ENCODE data around the gene LIMA1.
"Not testable (repeated sequence)": the region's sequence is repeated elsewhere in the genome, so short reads cannot be mapped to it uniquely, and the experiment has no call there.

The LIMA1 gene

GRCh38 chr12:50247665-50248064 lies 35.7 kb downstream of the LIMA1 start:
- not testable (repeated sequence) for DNase-seq (ENCODE audit: low read depth)

- no peak for DNase-seq (ENCODE audit: low read depth)
Measured at GRCh38 chr12:50246873-50247612, 36.3 kb downstream of the LIMA1 start.

- DNase-seq (ENCODE audit: low read depth) = no peak
Measured at GRCh38 chr12:50246197-50246865, 37.0 kb downstream of the LIMA1 start.

GRCh38 chr12:50243507-50243906 lies 39.8 kb downstream of the LIMA1 start:
- DNase-seq (ENCODE audit: low read depth) = no peak

GRCh38 chr12:50242751-50243191 lies 40.5 kb downstream of the LIMA1 start:
- DNase-seq (ENCODE audit: low read depth) = no peak

GRCh38 chr12:50241178-50241577 lies 42.1 kb downstream of the LIMA1 start:
- no peak for DNase-seq (ENCODE audit: low read depth)

GRCh38 chr12:50240792-50241114 lies 42.6 kb downstream of the LIMA1 start:
- DNase-seq (ENCODE audit: low read depth) = no peak

- DNase-seq (ENCODE audit: low read depth) = no peak
Measured at GRCh38 chr12:50240096-50240791, 43.1 kb downstream of the LIMA1 start.

- DNase-seq (ENCODE audit: low read depth) = no peak
Measured at GRCh38 chr12:50239355-50239891, 43.9 kb downstream of the LIMA1 start.

GRCh38 chr12:50234347-50234746 lies 49.0 kb downstream of the LIMA1 start:
- no peak for DNase-seq (ENCODE audit: low read depth)

- DNase-seq (ENCODE audit: low read depth) = no peak
Measured at GRCh38 chr12:50232771-50233209, 50.5 kb downstream of the LIMA1 start.

- DNase-seq (ENCODE audit: low read depth) = no peak
Measured at GRCh38 chr12:50232206-50232605, 51.1 kb downstream of the LIMA1 start.

- no peak for DNase-seq (ENCODE audit: low read depth)
Measured at GRCh38 chr12:50231346-50231745, 52.0 kb downstream of the LIMA1 start.

- DNase-seq (ENCODE audit: low read depth) = no peak
Measured at GRCh38 chr12:50230217-50230616, 53.1 kb downstream of the LIMA1 start.

- peak; percentile 15 for DNase-seq (ENCODE audit: low read depth)
Measured at GRCh38 chr12:50224026-50224692, 59.2 kb downstream of the LIMA1 start.

GRCh38 chr12:50222275-50222783 lies 61.0 kb downstream of the LIMA1 start:
- DNase-seq (ENCODE audit: low read depth) = no peak

GRCh38 chr12:50221228-50222008 lies 61.9 kb downstream of the LIMA1 start:
- DNase-seq (ENCODE audit: low read depth) = no peak

GRCh38 chr12:50220363-50220995 lies 62.8 kb downstream of the LIMA1 start:
- DNase-seq (ENCODE audit: low read depth) = no peak

GRCh38 chr12:50219544-50219943 lies 63.8 kb downstream of the LIMA1 start:
- no peak for DNase-seq (ENCODE audit: low read depth)

- DNase-seq (ENCODE audit: low read depth) = not testable (repeated sequence)
Measured at GRCh38 chr12:50219001-50219400, 64.3 kb downstream of the LIMA1 start.

- no peak for DNase-seq (ENCODE audit: low read depth)
Measured at GRCh38 chr12:50218386-50218785, 64.9 kb downstream of the LIMA1 start.

Measured in stimulated activated CD8-positive, alpha-beta memory T cell treated with anti-CD3 and anti-CD28 coated beads, Interleukin-12 subunit alpha, Interleukin-12 subunit beta, amount 100 ng/mL, for 1 hour (primary cell).